HEK293 (cell line): ENCODE data around the gene PLBD2.

Experiments used
- ATF2 ChIP-seq: fragments of 450-650 bp; formaldehyde crosslinking; IDR thresholded peaks from 2 replicates; pipeline ENCODE4 v1.5.1; 2016; ENCODE audit warnings: missing biosample characterization, missing genetic modification characterization, low read depth
- CTCF ChIP-seq: fragments of 450-650 bp; formaldehyde crosslinking; IDR thresholded peaks from 2 replicates; pipeline ENCODE4 v1.5.1; 2016; ENCODE audit warnings: missing biosample characterization, missing genetic modification characterization
- HOXC10 ChIP-seq: sonication (generic); formaldehyde crosslinking; IDR thresholded peaks from 2 replicates; pipeline ENCODE4 v1.8.1; 2023; ENCODE audit warnings: mild to moderate bottlenecking, missing genetic modification reagents
- OSR2 ChIP-seq: fragments of 450-650 bp; formaldehyde crosslinking; IDR thresholded peaks from 2 replicates; pipeline ENCODE4 v1.5.1; 2016; ENCODE audit warnings: missing biosample characterization, missing genetic modification characterization
- PATZ1 ChIP-seq: fragments of 450-650 bp; formaldehyde crosslinking; IDR thresholded peaks from 2 replicates; pipeline ENCODE4 v1.5.1; 2016; ENCODE audit warnings: missing biosample characterization, missing genetic modification characterization
- YY1 ChIP-seq: fragments of 450-650 bp; formaldehyde crosslinking; IDR thresholded peaks from 2 replicates; pipeline ENCODE4 v1.5.1; 2018; ENCODE audit warnings: missing biosample characterization, missing genetic modification characterization
- ZBTB21 ChIP-seq: fragments of 450-650 bp; formaldehyde crosslinking; IDR thresholded peaks from 2 replicates; pipeline ENCODE4 v1.5.1; 2017; ENCODE audit warnings: missing biosample characterization, missing genetic modification characterization
- ZFP3 ChIP-seq: fragments of 450-650 bp; formaldehyde crosslinking; IDR thresholded peaks from 2 replicates; pipeline ENCODE4 v1.5.1; 2016; ENCODE audit warnings: low read depth, missing biosample characterization, missing genetic modification characterization
- ZNF792 ChIP-seq: fragments of 450-650 bp; formaldehyde crosslinking; IDR thresholded peaks from 2 replicates; pipeline ENCODE4 v1.5.1; 2016; ENCODE audit warnings: missing biosample characterization, missing genetic modification characterization

- TF ChIP-seq PATZ1 (tag by site-specific recombination) (no peak), OSR2 (no peak), ZFP3 (tag by site-specific recombination) (no peak), CTCF (no peak), ZBTB21 (tag by site-specific recombination) (no peak), ATF2 (no peak), ZNF792 (tag by site-specific recombination) (no peak), YY1 (no peak), HOXC10 (CRISPR knock-in tag) (no peak)
These were observed 41.3 kb upstream of the PLBD2 start for GRCh38 chr12:113317122-113317521.
